ENCODE measurements around the gene RHBDL2.
"Not testable (repeated sequence)": the region's sequence is repeated elsewhere in the genome, so short reads cannot be mapped to it uniquely, and the experiment has no call there.

The RHBDL2 gene

DNA sequence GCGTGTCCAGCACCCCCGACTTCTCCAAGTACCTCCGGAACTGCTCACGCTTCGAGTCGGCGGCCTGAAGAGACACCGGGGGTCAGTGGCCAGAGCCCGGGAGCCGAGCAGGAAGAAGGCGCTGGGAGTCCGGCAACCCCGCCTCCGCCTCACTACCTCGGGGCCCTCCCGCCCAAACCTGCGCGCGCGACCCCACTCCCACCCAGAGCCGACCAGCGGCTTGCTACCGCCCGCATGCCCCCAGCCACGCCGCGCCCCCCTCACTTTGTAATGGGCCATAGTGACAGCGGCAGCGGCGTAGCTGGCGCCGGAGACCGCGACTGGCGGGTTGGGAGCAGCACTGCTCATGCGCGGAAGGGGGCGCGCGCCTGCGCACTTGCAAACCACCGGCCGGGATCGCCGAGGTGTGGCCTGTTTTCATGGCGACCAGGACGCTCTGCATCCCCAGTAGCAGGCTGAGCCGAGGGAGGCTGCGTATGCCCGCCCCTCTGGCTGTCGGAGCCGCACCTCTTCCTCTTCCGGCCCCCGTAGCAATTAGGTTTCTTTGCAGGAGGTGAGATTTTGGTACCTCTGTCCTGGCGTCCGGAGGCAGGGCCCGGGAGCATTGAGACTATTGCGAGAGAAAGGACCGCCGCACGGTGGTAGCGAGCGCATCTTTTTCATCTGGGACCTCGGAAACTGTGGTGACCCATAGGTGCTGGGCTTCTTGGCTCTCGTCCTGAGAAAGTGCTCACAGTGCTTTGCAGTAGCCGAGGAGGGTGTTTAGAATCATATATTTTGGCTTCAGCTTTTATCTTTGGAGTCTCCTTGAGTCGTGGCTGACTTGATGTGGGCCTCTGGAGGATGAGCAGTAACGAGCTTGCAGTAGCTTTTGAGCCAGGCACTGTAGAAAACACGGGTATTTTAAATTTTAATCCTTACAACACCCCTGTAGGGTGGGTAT, 68.3 kb downstream of the RHBDL2 start, which contains the start of gene MYCBP:
Gene MYCBP (minus strand): TSS at position 322 of the 943 bp plus-strand sequence. CDS start 43 bp downstream, at position 279.
- DNase-seq: peak; percentile 94 to 98 (median 95)

- peak in 4 of 5 donors; percentile 13 to 49 (median 18) for DNase-seq
These were observed 69.1 kb downstream of the RHBDL2 start for GRCh38 chr1:38872401-38873026.

DNA sequence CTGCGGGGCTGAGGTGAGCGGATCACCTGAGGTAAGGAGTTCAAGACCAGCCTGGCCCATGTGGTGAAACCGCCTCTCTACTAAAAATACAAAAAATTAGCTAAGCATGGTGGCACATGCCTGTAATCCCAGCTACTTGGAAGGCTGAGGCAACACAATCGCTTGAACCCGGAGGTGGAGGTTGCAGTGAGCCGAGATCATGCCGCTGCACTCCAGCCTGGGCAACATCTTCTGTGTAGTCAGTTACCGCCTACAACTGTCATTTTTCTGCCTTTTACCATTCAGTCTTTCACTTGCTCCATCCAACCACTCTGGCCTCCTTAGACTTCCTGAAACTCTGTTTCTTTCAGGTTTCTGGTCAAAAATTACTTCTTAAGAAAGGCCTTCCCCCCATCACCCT, 70.6 kb downstream of the RHBDL2 start:
- DNase-seq: no peak

DNA sequence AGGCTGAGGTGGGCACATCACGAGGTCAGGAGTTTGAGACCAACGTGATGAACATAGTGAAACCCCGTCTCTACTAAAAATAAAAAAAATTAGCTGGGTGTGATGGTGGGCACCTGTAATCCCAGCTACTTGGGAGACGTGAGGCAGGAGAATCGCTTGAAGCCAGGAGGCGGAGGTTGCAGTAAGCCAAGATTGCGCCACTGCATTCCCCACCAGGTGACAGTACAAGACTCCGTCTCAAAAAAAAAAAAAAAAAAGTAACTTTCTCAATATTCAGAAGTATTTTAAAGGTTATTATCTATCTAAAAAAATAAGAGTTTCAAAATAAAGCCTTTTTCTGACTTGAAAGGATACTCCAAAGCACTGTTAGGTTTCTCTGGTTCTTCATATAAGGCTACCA, 74.4 kb downstream of the RHBDL2 start:
- no peak for DNase-seq

DNA sequence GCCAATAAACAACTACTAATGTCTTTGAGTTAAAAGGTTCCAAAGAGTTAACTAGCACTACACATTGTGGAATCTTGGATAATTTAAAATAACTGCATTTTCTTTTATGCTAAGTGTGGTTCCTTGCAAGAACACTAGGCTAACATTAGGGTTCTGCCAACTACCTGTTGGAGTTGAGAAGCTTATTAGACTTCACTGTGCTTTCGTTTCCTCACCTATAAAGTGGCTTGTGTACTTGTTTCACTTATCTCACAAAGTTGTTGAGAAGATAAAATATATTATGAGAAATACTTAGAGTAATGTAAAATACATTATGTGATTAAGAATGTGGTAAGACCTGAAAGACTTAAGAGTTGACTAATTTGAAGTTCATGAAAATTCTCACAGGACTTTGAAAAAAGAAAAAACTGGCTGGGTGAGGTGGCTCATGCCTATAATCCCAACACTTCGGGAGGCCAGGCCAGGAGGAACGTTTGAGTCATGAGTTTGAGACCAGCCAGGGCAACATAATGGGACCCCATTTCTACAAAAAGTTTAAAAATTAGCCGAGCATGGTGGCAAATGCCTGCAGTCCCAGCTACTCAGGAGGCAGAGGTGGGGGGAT, 76.4 kb downstream of the RHBDL2 start:
- DNase-seq: no peak

DNA sequence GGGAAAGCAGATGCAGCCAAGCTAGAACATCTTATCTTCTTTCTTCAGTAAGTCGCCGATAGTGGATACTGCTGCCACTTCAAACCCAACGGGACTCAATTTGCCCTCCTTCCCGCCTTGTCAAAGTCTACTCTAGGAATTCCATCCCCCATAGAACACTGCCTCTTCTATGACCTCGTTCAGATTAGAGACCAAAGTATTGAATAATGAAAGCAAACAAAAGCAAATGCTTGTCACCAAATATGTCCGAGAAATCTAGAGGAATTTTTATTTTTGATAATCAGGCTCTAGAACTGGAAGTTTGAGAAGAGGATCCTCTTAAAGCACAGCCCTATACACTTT, 81.2 kb downstream of the RHBDL2 start:
- no peak for DNase-seq

DNA sequence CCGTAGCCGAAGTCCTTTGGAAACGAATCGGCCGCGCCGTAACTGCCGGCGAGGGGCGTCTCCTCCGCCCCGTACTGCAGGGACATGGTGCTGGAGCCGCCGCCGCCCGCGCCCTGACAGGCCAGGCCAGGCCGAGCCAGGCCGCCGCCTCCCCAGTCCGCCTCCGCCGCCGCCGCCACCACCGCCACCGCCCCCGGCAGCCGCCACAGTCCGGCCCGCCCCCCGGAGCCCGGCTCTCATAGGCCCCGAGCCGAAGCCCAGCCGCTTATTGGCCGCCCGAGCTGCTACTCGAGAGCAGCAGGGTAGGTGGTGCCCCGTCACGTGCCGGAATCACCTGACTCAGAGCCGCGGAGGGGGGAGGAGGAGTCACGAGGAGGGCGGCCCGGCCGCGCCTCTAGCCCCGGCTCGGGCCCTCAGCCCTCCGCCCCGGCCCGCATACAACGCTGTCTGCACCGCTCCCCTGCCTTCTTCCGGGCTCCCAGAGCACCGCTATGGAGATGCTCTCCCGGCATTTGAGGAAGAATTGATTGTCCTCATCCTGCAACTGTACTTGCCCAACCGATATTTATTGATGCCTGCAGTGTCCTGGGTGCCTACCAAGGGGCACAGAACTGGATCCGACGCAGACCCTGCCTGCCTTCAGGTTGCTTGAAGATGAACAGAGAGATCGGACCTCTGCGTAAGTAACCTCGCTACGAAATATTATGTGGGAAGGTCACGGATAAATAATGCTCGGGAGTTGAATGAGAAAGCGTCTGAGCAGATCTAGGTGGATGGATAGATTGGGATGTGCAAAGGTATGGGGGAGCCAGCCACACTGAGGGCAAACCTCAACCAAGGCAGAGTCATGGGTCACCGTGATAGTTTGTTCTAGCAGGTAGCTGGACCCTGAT, 81.8 kb downstream of the RHBDL2 start, which contains the start of gene RRAGC:
Gene RRAGC (minus strand): TSS at position 212 of the 893 bp plus-strand sequence. CDS start 126 bp downstream, at position 86.
- DNase-seq: peak; percentile 96 to 98 (median 98)

GRCh38 chr1:38858833-38859560, 82.6 kb downstream of the RHBDL2 start:
- DNase-seq: peak in 4 of 5 donors; percentile 27 to 51 (median 33)

DNA sequence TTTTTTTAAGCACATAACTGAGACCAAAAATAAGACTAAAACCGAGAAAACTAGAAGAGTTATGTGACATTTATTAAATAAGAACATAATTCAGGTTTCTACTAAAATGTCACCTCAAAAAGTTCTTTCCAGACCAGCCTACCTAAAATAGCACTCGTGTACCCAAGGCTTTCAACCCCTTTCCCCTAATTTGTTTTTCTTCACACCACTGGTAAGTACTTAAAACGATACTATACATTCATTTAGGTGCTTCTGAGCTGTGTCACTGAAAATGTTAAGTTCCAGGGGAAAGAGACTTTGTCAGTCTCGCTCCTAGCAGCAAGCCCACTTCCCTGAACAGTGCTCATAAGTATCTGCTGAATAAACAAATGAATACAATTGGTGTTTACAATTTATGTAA, 88.8 kb downstream of the RHBDL2 start:
- peak in 1 of 5 donors; percentile 61 for DNase-seq

DNA sequence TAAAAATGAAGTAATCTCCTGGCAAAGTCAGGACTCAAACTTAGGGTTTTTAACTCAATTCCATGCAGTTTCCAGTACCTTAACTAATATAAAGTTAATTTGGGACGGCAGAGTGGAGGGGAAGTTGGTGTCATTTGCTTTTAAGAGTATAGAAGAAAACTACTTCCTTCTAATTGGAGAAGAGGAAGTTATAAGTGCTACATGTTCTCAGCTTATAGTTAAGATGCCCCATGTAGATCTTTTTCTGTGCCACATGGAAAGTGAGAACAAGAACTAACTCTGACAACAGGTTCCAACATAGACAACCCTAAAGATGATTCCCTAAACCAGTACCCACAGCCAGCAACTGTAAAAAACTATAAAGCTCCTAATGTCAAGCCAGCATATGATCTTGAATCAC, 93.6 kb downstream of the RHBDL2 start:
- DNase-seq: no peak

DNA sequence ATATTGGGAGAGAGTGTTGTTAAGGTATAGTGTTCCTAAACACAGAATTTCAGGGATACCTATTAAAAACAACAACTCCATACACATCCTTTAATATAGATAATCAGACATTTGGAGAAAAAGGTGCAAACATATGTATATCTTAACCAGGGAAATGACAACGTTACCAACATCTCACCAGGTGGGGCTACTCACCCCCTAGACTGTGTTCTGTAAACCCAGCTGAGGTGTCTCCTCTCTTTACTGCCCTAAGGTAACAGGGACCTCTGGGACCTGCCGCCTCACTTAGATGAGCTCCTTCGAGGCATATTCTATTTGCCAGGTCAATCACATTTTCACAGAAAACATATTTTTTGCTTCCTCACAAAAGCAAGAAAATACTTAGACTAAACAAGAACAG, 95.4 kb downstream of the RHBDL2 start:
- DNase-seq: no peak

DNA sequence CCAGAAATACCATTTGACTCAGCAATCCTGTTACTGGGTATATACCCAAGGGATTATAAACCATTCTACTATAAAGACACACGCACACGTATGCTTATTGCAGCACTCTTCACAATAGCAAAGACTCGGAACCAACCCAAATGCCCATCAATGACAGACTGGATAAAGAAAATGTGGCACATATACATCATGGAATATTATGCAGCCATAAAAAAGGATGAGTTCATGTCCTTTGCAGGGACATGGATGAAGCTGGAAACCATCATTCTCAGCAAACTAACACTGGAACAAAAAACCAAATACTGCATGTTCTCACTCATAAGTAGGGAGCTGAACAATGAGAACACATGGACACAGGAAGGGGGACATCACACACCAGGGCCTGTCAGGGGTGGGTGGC, 96.5 kb downstream of the RHBDL2 start:
- DNase-seq: not testable (repeated sequence)

GRCh38 chr1:38840281-38840680, 101.3 kb downstream of the RHBDL2 start:
- DNase-seq: no peak

- DNase-seq: no peak
These were observed 102.3 kb downstream of the RHBDL2 start for GRCh38 chr1:38839363-38839762.

DNA sequence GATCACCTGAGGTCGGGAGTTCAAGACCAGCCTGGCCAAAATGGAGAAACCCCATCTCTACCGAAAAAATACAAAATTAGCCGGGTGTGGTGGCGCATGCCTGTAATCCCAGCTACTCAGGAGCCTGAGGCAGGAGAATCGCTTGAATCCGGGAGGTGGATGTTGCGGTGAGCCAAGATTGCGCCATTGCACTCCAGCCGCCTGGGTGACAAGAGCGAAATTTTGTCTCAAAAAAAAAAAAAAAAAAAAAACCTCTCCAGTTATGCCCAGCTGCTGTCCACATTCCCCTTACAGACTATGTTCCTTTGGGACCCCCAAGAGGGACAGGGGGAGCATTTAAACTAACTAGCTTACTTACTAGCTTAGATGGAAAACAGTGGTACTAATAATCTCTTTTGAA, 105.3 kb downstream of the RHBDL2 start:
- not testable (repeated sequence) for DNase-seq
